CD4-positive, alpha-beta T cell treated with Interleukin-12 subunit alpha and Interleukin-12 subunit beta, for 1 hour (primary cell): Measurements from ENCODE around the gene CACNA2D3.

ENCODE experiments used
- DNase-seq: peaks from one replicate; pipeline ENCODE4 v3.0.0-alpha.2; 2020

The CACNA2D3 gene

GRCh38 chr3:54870423-54870822 lies 748.1 kb downstream of the CACNA2D3 start:
- DNase-seq: no peak

- no peak for DNase-seq
Measured at GRCh38 chr3:54871867-54872266, 749.5 kb downstream of the CACNA2D3 start.

- no peak for DNase-seq
Measured at GRCh38 chr3:54873059-54874010, 751.0 kb downstream of the CACNA2D3 start.

- DNase-seq: no peak
Measured at GRCh38 chr3:54874816-54875556, 752.6 kb downstream of the CACNA2D3 start.

GRCh38 chr3:54875596-54876268 lies 753.4 kb downstream of the CACNA2D3 start:
- no peak for DNase-seq

- no peak for DNase-seq
Measured at GRCh38 chr3:54876694-54877093, 754.3 kb downstream of the CACNA2D3 start.

GRCh38 chr3:54877730-54878129 lies 755.4 kb downstream of the CACNA2D3 start:
- no peak for DNase-seq

- DNase-seq: no peak
Measured at GRCh38 chr3:54878145-54878544, 755.8 kb downstream of the CACNA2D3 start.

- DNase-seq: no peak
Measured at GRCh38 chr3:54882129-54882833, 759.9 kb downstream of the CACNA2D3 start.

- no peak for DNase-seq
Measured at GRCh38 chr3:54888162-54888561, 765.8 kb downstream of the CACNA2D3 start.

- DNase-seq: no peak
Measured at GRCh38 chr3:54888873-54889272, 766.5 kb downstream of the CACNA2D3 start.

GRCh38 chr3:54889731-54890130 lies 767.4 kb downstream of the CACNA2D3 start:
- DNase-seq: no peak

GRCh38 chr3:54891540-54891897 lies 769.2 kb downstream of the CACNA2D3 start:
- no peak for DNase-seq

GRCh38 chr3:54892168-54892567 lies 769.8 kb downstream of the CACNA2D3 start:
- DNase-seq: no peak

- no peak for DNase-seq
Measured at GRCh38 chr3:54895613-54896012, 773.3 kb downstream of the CACNA2D3 start.

- DNase-seq: no peak
Measured at GRCh38 chr3:54897028-54897711, 774.8 kb downstream of the CACNA2D3 start.

- DNase-seq: no peak
Measured at GRCh38 chr3:54899273-54899672, 776.9 kb downstream of the CACNA2D3 start.

GRCh38 chr3:54900838-54901591 lies 778.7 kb downstream of the CACNA2D3 start:
- no peak for DNase-seq

GRCh38 chr3:54901906-54902685 lies 779.7 kb downstream of the CACNA2D3 start:
- DNase-seq: no peak

- DNase-seq: no peak
Measured at GRCh38 chr3:54905261-54905888, 783.0 kb downstream of the CACNA2D3 start.
